Loucy (cell line): ENCODE results near the gene GSG1L2.

Experiments
- H2AFZ ChIP-seq: fragments of 200-600 bp; sonication (generic); 2 replicates; pipeline ENCODE4 v1.6.0; 2016; ENCODE audit warnings: antibody characterized with exemption, mild to moderate bottlenecking, low read length, moderate library complexity
- H3F3A ChIP-seq: fragments of 200-600 bp; 2 replicates; pipeline ENCODE4 v1.6.0; 2016; ENCODE audit warnings: antibody characterized with exemption, low read depth, mild to moderate bottlenecking
- H3K27me3 ChIP-seq: fragments of 200-600 bp; sonication (generic); 2 replicates; pipeline ENCODE4 v1.6.1; 2014; ENCODE audit warnings: low read length, mild to moderate bottlenecking; ENCODE audit not compliant: insufficient read depth, poor library complexity, severe bottlenecking
- H3K36me3 ChIP-seq: fragments of 200-600 bp; sonication (generic); 2 replicates; pipeline ENCODE4 v1.6.1; 2016; ENCODE audit warnings: low read length; ENCODE audit not compliant: insufficient read depth
- H3K4me1 ChIP-seq: fragments of 200-600 bp; sonication (generic); 2 replicates; pipeline ENCODE4 v1.5.1; 2014; ENCODE audit warnings: low read length, mild to moderate bottlenecking; ENCODE audit not compliant: insufficient read depth, poor library complexity, severe bottlenecking
- H3K4me2 ChIP-seq: fragments of 200-600 bp; sonication (generic); 2 replicates; pipeline ENCODE4 v1.6.0; 2014; ENCODE audit warnings: antibody characterized with exemption, low read length, low read depth, mild to moderate bottlenecking; ENCODE audit not compliant: poor library complexity, severe bottlenecking
- H3K4me3 ChIP-seq: fragments of 200-600 bp; sonication (generic); 2 replicates; pipeline ENCODE4 v1.5.1; 2014; ENCODE audit warnings: low read length, mild to moderate bottlenecking, mixed read lengths; ENCODE audit not compliant: poor library complexity, severe bottlenecking
- H3K79me2 ChIP-seq: fragments of 200-600 bp; sonication (generic); 2 replicates; pipeline ENCODE4 v1.6.1; 2014; ENCODE audit warnings: low read length; ENCODE audit not compliant: insufficient read depth
- H3K9ac ChIP-seq: fragments of 200-600 bp; sonication (generic); 2 replicates; pipeline ENCODE4 v1.6.0; 2014; ENCODE audit warnings: mild to moderate bottlenecking, low read depth, low read length, moderate library complexity; ENCODE audit not compliant: poor library complexity, severe bottlenecking
- H3K9me2 ChIP-seq: fragments of 200-600 bp; sonication (generic); replicated peaks from 2 replicates; pipeline ENCODE4 v1.6.1; 2016; ENCODE audit warnings: low read depth, low read length, mixed read lengths
- H3K9me3 ChIP-seq: fragments of 200-600 bp; sonication (generic); 2 replicates; pipeline ENCODE4 v1.6.1; 2014; ENCODE audit warnings: mild to moderate bottlenecking, antibody characterized with exemption, low read length, low read depth; ENCODE audit not compliant: insufficient read depth
- H4K20me1 ChIP-seq: fragments of 200-600 bp; sonication (generic); 2 replicates; pipeline ENCODE4 v1.6.0; 2014; ENCODE audit warnings: antibody characterized with exemption, low read length, mild to moderate bottlenecking; ENCODE audit not compliant: insufficient read depth, poor library complexity, severe bottlenecking
- EZH2phosphoT487 ChIP-seq: fragments of 200-600 bp; IDR thresholded peaks from 2 replicates; pipeline ENCODE4 v1.6.1; 2018; ENCODE audit warnings: antibody characterized with exemption, mild to moderate bottlenecking, moderate library complexity, borderline replicate concordance
- TF ChIP-seq, protein P1 (sequence below): fragments of 200-600 bp; sonication (generic); conservative IDR thresholded peaks from 2 replicates; pipeline ENCODE4 v1.5.1; 2014; ENCODE audit warnings: mild to moderate bottlenecking, antibody characterized with exemption, low read length

GSG1L2 gene

DNA sequence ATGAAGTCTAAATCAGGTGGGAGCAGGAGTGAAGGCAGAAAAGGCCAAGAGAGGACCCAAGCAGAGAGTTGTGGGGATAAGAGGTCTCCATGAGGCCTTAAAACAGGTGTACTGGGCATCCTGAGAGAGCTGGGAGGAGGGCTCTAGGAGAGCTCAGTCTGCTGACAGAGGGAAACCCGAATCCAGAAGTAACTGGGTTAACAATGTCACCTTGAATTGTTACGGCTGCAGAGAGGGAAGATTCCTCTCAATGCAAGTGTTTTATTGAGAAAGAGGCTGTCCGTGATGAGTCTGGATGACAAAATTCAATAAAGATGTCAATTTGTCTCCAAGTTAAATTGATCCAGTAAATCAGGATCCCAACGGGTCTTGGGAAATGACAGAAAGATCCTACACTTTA, 38.8 kb downstream of the GSG1L2 start:
- H2AFZ ChIP-seq: no peak overlapping the region
- no peaks in the 10 kb centered on the region for H3K4me1 ChIP-seq
- H4K20me1 ChIP-seq: no peaks in the 10 kb centered on the region

DNA sequence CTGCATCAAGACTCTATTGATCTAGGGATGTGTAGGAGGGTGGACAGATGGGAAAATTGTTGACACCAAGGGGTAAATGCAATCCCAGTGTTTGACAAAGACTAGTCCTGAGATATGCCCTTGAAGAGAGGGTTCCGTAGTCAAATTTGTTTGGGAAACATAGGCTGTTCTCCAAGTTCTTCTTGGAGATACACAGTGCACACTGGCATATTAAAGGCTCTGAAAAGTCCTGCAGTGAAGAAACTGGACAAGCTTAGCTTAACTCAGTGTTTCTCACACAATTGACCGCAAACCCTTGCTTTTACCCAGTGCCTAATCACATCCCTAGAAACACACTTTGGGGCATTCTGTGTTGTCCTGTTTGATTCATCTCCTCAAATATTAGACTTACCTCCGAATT, 41.3 kb downstream of the GSG1L2 start:
- TF ChIP-seq, protein P1, sequence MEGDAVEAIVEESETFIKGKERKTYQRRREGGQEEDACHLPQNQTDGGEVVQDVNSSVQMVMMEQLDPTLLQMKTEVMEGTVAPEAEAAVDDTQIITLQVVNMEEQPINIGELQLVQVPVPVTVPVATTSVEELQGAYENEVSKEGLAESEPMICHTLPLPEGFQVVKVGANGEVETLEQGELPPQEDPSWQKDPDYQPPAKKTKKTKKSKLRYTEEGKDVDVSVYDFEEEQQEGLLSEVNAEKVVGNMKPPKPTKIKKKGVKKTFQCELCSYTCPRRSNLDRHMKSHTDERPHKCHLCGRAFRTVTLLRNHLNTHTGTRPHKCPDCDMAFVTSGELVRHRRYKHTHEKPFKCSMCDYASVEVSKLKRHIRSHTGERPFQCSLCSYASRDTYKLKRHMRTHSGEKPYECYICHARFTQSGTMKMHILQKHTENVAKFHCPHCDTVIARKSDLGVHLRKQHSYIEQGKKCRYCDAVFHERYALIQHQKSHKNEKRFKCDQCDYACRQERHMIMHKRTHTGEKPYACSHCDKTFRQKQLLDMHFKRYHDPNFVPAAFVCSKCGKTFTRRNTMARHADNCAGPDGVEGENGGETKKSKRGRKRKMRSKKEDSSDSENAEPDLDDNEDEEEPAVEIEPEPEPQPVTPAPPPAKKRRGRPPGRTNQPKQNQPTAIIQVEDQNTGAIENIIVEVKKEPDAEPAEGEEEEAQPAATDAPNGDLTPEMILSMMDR: no peak
- no peak for TF ChIP-seq EZH2phosphoT487
- Histone ChIP-seq H2AFZ (no peak overlapping the region), H3K9me3 (no peaks in the 10 kb centered on the region), H3K4me2 (no peak overlapping the region), H3K9ac (no peak overlapping the region), H3K4me1 (no peaks in the 10 kb centered on the region), H4K20me1 (no peaks in the 10 kb centered on the region), H3K79me2 (no peaks in the 10 kb centered on the region), H3K9me2 (no peaks in the 10 kb centered on the region), H3K36me3 (no peaks in the 10 kb centered on the region), H3F3A (no peaks in the 10 kb centered on the region), H3K4me3 (no peak overlapping the region), H3K27me3 (no peaks in the 10 kb centered on the region)

More for the DNA sequence above, 38.8 kb downstream of the GSG1L2 start:
- TF ChIP-seq, protein P1: no peak
- no peak for TF ChIP-seq EZH2phosphoT487
- Histone ChIP-seq H3K9me3 (no peaks in the 10 kb centered on the region), H3K9ac (no peak overlapping the region), H3K4me3 (no peak overlapping the region), H3K27me3 (no peaks in the 10 kb centered on the region), H3F3A (no peaks in the 10 kb centered on the region), H3K9me2 (no peaks in the 10 kb centered on the region), H3K79me2 (no peaks in the 10 kb centered on the region), H3K36me3 (no peaks in the 10 kb centered on the region), H3K4me2 (no peak overlapping the region)

DNA sequence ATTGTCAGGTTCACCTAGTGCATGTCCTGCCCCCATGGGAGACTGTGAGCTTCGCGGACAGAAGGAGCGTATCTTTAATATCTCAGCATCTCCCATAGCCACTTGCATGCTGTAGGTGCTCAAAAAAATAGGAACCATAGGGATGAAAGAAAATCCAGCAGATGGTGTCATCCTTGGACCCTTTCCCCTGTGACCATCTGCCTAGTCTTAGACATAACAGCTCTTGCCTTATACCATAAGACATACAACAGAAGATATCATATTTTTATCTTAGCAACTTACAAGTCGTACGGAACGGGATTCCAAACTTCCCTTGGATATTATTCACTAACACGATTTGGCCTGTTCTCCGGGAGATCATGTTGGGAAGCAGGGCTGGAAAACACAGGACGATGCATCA, 45.0 kb downstream of the GSG1L2 start:
- no peaks in the 10 kb centered on the region for H3K27me3 ChIP-seq
- H3K36me3 ChIP-seq: no peaks in the 10 kb centered on the region
- no peak overlapping the region for H3K9ac ChIP-seq
- no peaks in the 10 kb centered on the region for H4K20me1 ChIP-seq
- H3K79me2 ChIP-seq: no peaks in the 10 kb centered on the region
- H3K4me2 ChIP-seq: no peak overlapping the region
- H3K9me2 ChIP-seq: no peaks in the 10 kb centered on the region
- no peaks in the 10 kb centered on the region for H3F3A ChIP-seq
- H3K9me3 ChIP-seq: no peaks in the 10 kb centered on the region
- H3K4me3 ChIP-seq: no peak overlapping the region
- H3K4me1 ChIP-seq: no peaks in the 10 kb centered on the region
- H2AFZ ChIP-seq: no peak overlapping the region
- TF ChIP-seq EZH2phosphoT487: no peak
- TF ChIP-seq, protein P1: no peak
